PFSK-1 (cell line): ENCODE data around the gene CLEC3B.

Experiments used
- FOXP2 ChIP-seq: optimal IDR thresholded peaks from 2 replicates; pipeline ENCODE3; 2011; ENCODE audit warnings: borderline replicate concordance, control low read depth, inconsistent platforms; ENCODE audit not compliant: insufficient read depth; ENCODE audit errors: extremely low read length, extremely low read depth
- POLR2AphosphoS5 ChIP-seq: IDR thresholded peaks from 2 replicates; pipeline ENCODE4 v1.6.1; 2012; ENCODE audit warnings: low read depth, mild to moderate bottlenecking, control low read depth, low read length, moderate library complexity
- SIN3A ChIP-seq: IDR thresholded peaks from 2 replicates; pipeline ENCODE4 v1.6.1; 2012; ENCODE audit warnings: mild to moderate bottlenecking, low read length, moderate library complexity, borderline replicate concordance; ENCODE audit not compliant: insufficient read depth
- TAF1 ChIP-seq: IDR thresholded peaks from 2 replicates; pipeline ENCODE4 v1.6.1; 2012; ENCODE audit warnings: low read length, control low read depth, borderline replicate concordance; ENCODE audit not compliant: insufficient read depth
- TF ChIP-seq, protein P1 (sequence below), 2 experiments: IDR thresholded peaks; 2 replicates each; pipeline versions ENCODE4 v1.6.1 to v1.8.0; 2011 to 2012; ENCODE audit warnings: low read depth in 2 of 2, low read length in 2 of 2, control low read depth in 1 of 2, inconsistent platforms in 1 of 2, mild to moderate bottlenecking in 1 of 2, moderate library complexity in 1 of 2; ENCODE audit not compliant: insufficient read depth in 1 of 2

CLEC3B gene

GRCh38 chr3:45020534-45020933 lies 5.6 kb upstream of the CLEC3B start:
- TF ChIP-seq SIN3A (no peak), FOXP2 (no peak), TAF1 (no peak), POLR2AphosphoS5 (no peak)
- TF ChIP-seq, protein P1, sequence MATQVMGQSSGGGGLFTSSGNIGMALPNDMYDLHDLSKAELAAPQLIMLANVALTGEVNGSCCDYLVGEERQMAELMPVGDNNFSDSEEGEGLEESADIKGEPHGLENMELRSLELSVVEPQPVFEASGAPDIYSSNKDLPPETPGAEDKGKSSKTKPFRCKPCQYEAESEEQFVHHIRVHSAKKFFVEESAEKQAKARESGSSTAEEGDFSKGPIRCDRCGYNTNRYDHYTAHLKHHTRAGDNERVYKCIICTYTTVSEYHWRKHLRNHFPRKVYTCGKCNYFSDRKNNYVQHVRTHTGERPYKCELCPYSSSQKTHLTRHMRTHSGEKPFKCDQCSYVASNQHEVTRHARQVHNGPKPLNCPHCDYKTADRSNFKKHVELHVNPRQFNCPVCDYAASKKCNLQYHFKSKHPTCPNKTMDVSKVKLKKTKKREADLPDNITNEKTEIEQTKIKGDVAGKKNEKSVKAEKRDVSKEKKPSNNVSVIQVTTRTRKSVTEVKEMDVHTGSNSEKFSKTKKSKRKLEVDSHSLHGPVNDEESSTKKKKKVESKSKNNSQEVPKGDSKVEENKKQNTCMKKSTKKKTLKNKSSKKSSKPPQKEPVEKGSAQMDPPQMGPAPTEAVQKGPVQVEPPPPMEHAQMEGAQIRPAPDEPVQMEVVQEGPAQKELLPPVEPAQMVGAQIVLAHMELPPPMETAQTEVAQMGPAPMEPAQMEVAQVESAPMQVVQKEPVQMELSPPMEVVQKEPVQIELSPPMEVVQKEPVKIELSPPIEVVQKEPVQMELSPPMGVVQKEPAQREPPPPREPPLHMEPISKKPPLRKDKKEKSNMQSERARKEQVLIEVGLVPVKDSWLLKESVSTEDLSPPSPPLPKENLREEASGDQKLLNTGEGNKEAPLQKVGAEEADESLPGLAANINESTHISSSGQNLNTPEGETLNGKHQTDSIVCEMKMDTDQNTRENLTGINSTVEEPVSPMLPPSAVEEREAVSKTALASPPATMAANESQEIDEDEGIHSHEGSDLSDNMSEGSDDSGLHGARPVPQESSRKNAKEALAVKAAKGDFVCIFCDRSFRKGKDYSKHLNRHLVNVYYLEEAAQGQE (IDR thresholded peaks at IDR 0.05; ENCODE audit: insufficient read depth in 1 of 2, low read depth in 2 of 2, low read length in 2 of 2): no peak

DNA sequence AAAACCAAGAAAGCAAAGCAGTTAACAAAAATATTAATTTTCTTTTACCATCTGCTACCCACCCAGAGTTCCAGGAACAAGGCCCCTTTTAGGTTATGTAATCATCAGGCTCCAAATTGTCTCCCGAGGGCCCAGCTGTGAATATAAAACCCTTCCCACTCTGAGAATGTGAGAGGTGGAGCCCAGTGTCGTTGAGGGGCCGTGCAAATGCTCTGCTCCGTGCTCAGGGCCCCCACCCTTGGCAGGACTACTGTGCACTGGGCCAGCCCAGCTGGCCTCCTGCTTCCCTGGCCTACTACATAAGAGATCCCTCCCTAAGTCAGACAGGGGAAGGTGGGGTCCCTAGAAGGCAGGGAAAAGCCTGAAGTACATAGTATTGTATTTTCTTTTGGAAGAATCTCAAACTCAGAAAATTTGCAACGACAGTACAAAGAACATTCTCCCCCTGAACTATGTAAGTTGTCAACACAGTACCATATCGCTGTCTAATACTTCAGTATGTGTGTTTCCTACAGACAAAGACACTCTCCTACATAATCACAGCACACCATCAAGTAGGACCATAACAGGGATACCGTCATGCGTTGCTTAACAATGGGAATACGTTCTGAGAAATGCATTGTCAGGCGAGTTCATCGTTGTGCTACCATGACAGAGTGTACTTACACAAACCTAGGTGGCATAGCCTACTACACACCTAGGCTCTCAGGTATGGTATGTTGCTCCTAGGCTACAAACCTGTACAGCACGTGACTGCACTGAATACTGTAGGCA lies 4.4 kb upstream of the CLEC3B start:
- TF ChIP-seq SIN3A: no peak
- no peak for TF ChIP-seq FOXP2
- TF ChIP-seq TAF1: no peak
- TF ChIP-seq, protein P1 (IDR thresholded peaks at IDR 0.05; ENCODE audit: insufficient read depth in 1 of 2, low read depth in 2 of 2, low read length in 2 of 2): no peak
- no peak for TF ChIP-seq POLR2AphosphoS5

DNA sequence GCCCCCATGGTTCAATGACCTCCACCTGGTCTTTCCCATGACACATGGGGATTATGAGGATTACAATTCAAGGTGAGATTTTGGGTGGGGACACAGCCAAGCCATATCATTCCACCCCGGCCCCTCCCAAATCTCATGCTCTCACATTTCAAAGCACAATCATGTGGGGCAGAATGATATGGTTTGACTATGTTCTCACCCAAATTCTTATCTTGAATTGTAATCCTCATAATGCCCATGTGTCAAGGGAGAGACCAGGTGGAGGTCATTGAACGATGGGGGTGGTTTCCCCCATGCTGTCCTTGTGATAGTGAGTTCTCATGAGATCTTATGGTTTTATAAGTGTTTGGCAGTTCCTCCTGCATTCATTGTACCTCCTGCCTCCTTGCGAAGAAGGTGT lies 2.4 kb upstream of the CLEC3B start:
- TF ChIP-seq FOXP2 (no peak), SIN3A (no peak), TAF1 (no peak)

DNA sequence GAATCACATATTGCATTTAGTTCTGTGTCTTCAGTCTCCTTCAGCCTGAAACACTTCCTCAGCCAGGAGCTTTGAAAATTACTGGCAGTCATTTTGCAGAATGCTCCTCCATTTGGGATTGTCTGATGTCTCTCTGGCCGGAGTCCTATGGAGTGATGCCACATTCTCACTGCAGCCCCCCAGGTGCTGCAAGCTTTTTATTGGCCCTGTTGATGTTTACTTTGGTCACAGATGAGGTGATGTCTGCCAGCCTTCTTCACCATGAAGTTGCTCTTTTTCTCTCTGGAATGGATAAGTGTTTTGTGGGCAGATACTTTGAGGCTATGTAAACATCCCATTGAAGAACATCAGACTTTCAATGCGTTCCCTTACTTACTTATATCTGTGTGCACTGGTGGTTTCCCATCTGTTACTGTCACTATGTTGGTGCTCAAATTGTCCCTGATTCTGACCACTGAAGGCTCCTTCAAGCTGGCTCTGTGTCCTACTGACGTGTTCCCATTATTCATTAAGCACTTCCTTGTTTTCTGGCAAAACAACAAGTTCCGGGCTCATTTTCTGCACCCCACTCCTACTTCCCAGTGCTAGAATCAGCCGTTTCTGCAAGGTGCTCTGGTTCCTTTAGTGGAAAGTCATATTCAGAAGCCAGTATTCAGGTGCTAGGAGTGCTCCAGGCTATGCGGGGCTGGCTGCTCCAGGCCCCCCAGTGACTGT lies 1.4 kb upstream of the CLEC3B start:
- TF ChIP-seq POLR2AphosphoS5: no peak

DNA sequence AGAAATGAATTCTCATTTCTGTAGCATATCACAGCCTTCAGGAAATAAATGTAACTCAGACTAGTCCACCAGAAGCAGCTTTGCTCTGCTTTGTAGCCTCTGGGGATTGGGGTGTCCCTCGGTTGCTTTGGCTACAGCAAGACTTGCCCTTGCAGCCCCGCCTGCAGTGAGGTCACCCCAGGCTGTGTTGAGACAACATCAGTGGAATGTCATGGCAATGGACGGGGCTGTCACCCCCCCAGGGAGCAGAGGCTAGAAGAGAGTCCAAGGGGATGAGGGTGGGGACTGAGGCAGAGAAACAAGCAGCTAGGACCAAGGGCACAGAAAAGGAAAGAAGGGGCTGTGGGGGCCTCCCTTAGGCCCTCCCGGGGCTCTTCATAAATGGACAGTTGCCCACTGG lies 854 bp downstream of the CLEC3B start:
- no peak for TF ChIP-seq FOXP2
- no peak for TF ChIP-seq SIN3A
- no peak for TF ChIP-seq POLR2AphosphoS5
- TF ChIP-seq, protein P1 (IDR thresholded peaks at IDR 0.05; ENCODE audit: insufficient read depth in 1 of 2, low read depth in 2 of 2, low read length in 2 of 2): no peak
- no peak for TF ChIP-seq TAF1

- TF ChIP-seq, protein P1 (IDR thresholded peaks at IDR 0.05; ENCODE audit: insufficient read depth in 1 of 2, low read depth in 2 of 2, low read length in 2 of 2): no peak
- TF ChIP-seq SIN3A (no peak), POLR2AphosphoS5 (no peak), FOXP2 (no peak), TAF1 (no peak)
Observed at GRCh38 chr3:45027441-45027840, 1.3 kb downstream of the CLEC3B start.
